Activated CD4-positive, alpha-beta T cell treated with anti-CD3 and anti-CD28 coated beads, Interleukin-2, amount 10 ng/mL, durations not matched to agents 7 days and 5 days (primary cell): ENCODE measurements around the gene CHAC1. TPM values are rescaled to one million over a fixed set of nuclear protein-coding genes. Genes with fewer than 3 reads are reported as not detected.
A peak's percentile ranks its signal among the peaks of the same experiment; 100 is the strongest.

ENCODE experiments used
- CTCF ChIA-PET: fragments of 350-600 bp; sonication (Branson Sonifier 250); formaldehyde crosslinking; loops from one replicate; lab custom pipeline; 2021; ENCODE audit warnings: antibody characterized with exemption; lab: Charles Lee
- POLR2A ChIA-PET: fragments of 350-600 bp; sonication (Branson Sonifier 250); formaldehyde crosslinking; loops from one replicate; lab custom pipeline; 2021; ENCODE audit warnings: antibody characterized with exemption; lab: Charles Lee
- DNase-seq: peaks from one replicate; pipeline ENCODE4 v3.0.0-alpha.2; 2020
- H3K27ac Mint-ChIP-seq: one replicate; pipeline ENCODE4 v1.8.0; 2021; ENCODE audit warnings: mild to moderate bottlenecking, moderate library complexity, mixed read lengths
- H3K27me3 Mint-ChIP-seq: one replicate; pipeline ENCODE4 v1.8.0; 2021; ENCODE audit warnings: mixed read lengths
- H3K36me3 Mint-ChIP-seq: one replicate; pipeline ENCODE4 v1.8.0; 2021; ENCODE audit warnings: low read depth, mixed read lengths
- H3K4me1 Mint-ChIP-seq: one replicate; pipeline ENCODE4 v1.8.0; 2021; ENCODE audit warnings: mixed read lengths
- H3K4me3 Mint-ChIP-seq: one replicate; pipeline ENCODE4 v1.8.0; 2021; ENCODE audit warnings: mild to moderate bottlenecking, moderate library complexity, mixed read lengths
- H3K9me3 Mint-ChIP-seq: one replicate; pipeline ENCODE4 v1.8.0; 2021; ENCODE audit warnings: mixed read lengths
- total RNA-seq, 2 experiments: library from RNA; stranded (reverse); gene quantifications; one replicate each; pipeline ENCODE4 v1.2.3, GENCODE V29; 2021

The CHAC1 gene
- total RNA-seq, 2 experiments from 2014 or later, result 4.7 to 6.7 TPM

DNA sequence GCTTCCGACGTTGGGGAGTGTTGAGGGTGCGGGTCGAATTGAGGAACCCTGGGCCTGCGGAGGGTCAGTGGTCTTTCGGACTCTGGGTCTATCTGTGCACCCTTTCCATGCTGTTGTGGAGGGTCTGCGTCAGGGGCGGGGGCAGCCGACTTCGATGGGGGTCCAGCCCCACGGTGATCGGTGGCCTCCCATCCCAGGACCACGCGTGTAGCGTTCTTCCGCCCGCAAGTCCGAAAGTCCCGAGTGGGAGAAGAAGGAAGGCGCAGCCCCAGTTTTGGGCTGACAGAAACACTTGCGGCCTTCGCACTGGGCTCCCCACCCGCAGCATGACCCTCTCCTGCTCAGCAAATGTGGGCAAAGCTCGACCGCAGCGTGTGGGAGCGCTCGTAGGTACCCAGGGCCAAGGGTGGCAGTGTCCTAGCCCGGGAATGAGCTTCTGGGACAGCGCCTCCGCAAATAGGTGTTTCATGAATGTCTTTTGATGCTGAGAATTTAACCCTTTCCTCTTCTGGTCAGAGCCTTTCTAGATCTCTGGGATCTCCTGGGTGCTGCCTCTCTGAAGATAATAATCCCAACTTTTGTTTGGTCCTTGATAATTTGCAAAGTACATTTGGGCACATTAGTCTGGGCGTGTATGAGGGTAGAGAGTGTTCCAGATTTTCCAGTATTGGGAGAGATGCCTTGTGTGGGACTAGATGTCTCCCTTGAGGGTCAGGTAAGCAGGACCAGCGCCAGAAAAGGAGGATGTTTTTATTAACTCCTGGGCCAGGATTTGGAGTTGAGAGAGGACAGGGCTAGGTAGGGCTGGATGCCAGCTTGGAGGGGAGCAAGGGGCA is 26.4 kb upstream of the CHAC1 start:
- H3K27me3 Mint-ChIP-seq, result peaks cover 78% of the 10 kb centered on the region
- ChIA-PET POLR2A (no interaction called here), CTCF (interaction anchor here (3.5 to 3.9 kb wide), 2 partner anchors 15 to 22 kb away, joined by 12 to 22 read pairs; no protein-coding TSS in a partner anchor)
- H3K4me1 Mint-ChIP-seq, result peaks cover 43% of the 10 kb centered on the region
- H3K36me3 Mint-ChIP-seq, result no peaks in the 10 kb centered on the region
- peak overlapping the region; percentile 4 for H3K4me3 Mint-ChIP-seq
- H3K27ac Mint-ChIP-seq, result no peak overlapping the region
- no peaks in the 10 kb centered on the region for H3K9me3 Mint-ChIP-seq
- no peak for DNase-seq

DNA sequence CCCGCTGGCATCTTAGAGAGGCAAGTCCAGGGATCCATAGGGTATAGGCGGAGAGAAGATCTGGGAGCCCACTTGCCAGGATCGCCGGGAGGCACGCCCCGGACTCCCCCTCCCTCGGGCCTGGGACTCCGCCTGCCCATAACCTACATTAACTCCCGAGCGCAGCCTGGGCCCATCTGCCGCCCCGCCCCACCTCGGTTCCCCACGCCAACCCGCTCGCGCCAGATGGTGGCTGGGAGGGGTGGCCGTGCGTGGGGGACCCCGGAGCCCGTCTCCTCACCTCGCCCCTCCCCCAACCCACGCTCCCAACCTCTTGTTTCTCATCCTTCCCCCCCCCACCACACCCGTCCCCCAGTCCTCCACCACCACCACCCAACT is 25.8 kb upstream of the CHAC1 start:
- POLR2A ChIA-PET, result no interaction called here
- H3K27me3 Mint-ChIP-seq, result peaks cover 82% of the 10 kb centered on the region
- H3K4me1 Mint-ChIP-seq, result peaks cover 45% of the 10 kb centered on the region
- no peaks in the 10 kb centered on the region for H3K36me3 Mint-ChIP-seq
- no peak overlapping the region for H3K27ac Mint-ChIP-seq
- no peak overlapping the region for H3K4me3 Mint-ChIP-seq
- H3K9me3 Mint-ChIP-seq, result no peaks in the 10 kb centered on the region
- CTCF ChIA-PET, result interaction anchor here (0.6 to 3.9 kb wide), 3 partner anchors 22 to 34 kb away, joined by 3 to 22 read pairs (median 3); partner anchors contain the start of gene CHAC1
- DNase-seq, result no peak

DNA sequence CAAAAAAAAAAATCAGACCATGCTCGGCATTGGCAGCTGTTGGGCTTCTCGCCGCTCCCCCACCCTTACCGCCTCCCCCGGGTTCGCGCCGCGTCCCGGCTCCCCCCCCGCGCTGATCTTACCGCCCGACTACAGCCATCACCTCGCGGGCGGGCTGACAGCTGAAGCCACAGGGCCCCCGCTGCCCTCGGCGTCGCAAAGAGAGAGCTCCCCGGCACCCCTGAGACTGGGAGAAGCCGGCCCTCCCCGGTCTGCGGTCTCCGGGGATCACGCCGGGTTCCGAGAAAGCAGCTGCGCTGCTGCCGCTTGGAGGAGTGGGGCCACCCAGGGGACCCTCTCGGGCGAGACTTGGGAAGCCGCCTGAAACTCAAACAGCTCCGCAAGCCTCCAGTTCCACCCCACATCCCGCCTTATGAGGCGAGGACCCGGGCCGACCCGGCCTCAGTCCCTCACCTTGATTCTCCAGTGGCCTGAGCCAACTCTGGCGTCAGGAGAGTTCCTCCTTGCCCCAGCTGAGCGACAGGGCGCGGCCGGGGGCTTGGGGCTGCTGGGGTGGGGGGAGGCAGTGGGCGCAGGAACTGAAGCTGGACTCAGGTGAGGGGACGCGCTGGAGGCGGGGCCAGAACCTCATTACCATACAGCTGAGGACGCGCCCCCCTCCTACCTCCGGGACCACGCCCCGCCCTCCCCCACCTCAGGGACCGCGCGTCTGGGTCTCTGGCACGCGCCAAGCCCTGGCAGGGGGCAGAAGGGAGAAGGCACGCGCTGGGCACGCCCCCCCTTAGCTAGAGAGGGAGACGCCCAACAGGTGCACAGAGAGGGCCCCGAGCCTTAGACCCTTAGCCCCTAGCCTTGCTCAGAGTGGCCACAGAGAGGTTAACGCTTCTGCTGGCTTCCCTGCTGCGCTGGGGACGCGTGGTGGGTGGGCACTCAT is 25.1 kb upstream of the CHAC1 start:
- CTCF ChIA-PET, result interaction anchor here (0.6 to 3.9 kb wide), 5 partner anchors 13 to 34 kb away, joined by 3 to 22 read pairs (median 3); partner anchors contain the start of gene CHAC1

DNA sequence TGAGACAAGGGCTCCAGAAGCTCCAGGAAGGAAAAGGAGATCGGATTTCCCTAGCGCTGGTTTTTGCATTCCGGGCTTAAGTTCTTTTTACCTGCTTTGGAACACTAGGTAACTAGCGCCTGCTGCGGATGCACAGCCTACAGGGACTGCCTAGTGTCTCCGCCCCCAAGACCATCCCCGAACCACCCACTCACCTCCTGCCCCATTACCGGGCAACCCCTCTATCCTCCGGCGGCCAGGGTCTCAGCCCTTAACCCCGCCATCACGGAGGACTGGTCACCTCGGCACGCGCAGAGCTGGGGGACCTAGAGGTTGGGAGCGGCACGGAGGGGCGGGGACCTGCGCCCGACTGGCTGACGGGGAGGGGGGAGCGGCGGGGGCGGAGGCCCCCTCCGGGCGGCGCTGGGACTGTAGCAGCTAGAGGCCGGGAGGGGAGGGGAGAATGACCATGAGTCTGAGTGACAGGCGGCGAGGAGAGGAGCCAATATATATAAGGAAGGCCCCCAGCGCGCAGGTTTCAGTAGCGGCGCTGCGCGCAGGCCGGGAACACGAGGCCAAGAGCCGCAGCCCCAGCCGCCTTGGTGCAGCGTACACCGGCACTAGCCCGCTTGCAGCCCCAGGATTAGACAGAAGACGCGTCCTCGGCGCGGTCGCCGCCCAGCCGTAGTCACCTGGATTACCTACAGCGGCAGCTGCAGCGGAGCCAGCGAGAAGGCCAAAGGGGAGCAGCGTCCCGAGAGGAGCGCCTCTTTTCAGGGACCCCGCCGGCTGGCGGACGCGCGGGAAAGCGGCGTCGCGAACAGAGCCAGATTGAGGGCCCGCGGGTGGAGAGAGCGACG is 24.2 kb upstream of the CHAC1 start, which contains the start of gene DLL4:
DLL4 (plus strand) TSS at position 520 of the 839 bp plus-strand sequence. CDS start 329 bp downstream, outside the sequence.
- peak within 1 kb of the TSS; percentile 60 for H3K4me3 Mint-ChIP-seq
- CTCF ChIA-PET, result interaction anchor here (1.1 to 4.0 kb wide), 7 partner anchors 12 to 59 kb away, joined by 3 to 33 read pairs (median 9); partner anchors contain the start of gene VPS18

More for the DNA sequence above, 25.1 kb upstream of the CHAC1 start:
- peaks cover 81% of the 10 kb centered on the region for H3K27me3 Mint-ChIP-seq
- peaks cover 45% of the 10 kb centered on the region for H3K4me1 Mint-ChIP-seq
- no peak overlapping the region for H3K27ac Mint-ChIP-seq
- POLR2A ChIA-PET, result no interaction called here
- H3K4me3 Mint-ChIP-seq, result peak overlapping the region; percentile 57
- H3K9me3 Mint-ChIP-seq, result no peaks in the 10 kb centered on the region
- no peak for DNase-seq
- no peaks in the 10 kb centered on the region for H3K36me3 Mint-ChIP-seq

DNA sequence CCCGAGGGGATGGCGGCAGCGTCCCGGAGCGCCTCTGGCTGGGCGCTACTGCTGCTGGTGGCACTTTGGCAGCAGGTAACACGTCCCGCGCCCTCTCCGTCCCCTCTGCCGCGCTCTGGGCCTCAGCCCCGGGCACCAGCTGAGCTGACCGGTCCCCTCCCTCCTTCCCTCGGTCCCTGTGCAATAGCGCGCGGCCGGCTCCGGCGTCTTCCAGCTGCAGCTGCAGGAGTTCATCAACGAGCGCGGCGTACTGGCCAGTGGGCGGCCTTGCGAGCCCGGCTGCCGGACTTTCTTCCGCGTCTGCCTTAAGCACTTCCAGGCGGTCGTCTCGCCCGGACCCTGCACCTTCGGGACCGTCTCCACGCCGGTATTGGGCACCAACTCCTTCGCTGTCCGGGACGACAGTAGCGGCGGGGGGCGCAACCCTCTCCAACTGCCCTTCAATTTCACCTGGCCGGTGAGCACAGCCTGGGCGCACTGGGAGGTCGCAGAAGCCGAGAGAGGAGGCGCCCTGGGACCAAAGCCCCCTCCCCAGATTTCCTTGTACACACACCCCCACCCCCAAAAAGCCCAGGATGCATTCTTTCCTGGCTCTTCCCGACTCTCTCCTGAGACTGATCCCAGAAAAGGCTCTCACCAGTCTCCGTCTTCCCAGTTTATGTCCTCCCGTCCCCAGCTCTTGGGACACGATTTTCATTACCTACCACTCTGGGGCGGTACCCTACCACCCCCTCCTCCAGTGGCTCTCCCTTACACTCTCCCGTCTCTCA is 23.4 kb upstream of the CHAC1 start:
- ChIA-PET CTCF (interaction anchor here (0.5 to 4.0 kb wide), 15 partner anchors 9 to 324 kb away, joined by 3 to 33 read pairs (median 5); partner anchors contain the start of genes CHAC1 and VPS18), POLR2A (no interaction called here)
- Mint-ChIP-seq H3K9me3 (no peaks in the 10 kb centered on the region), H3K4me3 (peak overlapping the region; percentile 60), H3K27ac (no peak overlapping the region), H3K4me1 (peaks cover 46% of the 10 kb centered on the region), H3K27me3 (peaks cover 75% of the 10 kb centered on the region), H3K36me3 (no peaks in the 10 kb centered on the region)
- no peak for DNase-seq

More for the DNA sequence above, 24.2 kb upstream of the CHAC1 start, which contains the start of gene DLL4:
- Mint-ChIP-seq H3K27ac (no peak within 1 kb of the TSS), H3K9me3 (no peaks in the 10 kb centered on the region), H3K4me1 (peaks cover 46% of the 10 kb centered on the region), H3K36me3 (no peaks in the 10 kb centered on the region), H3K27me3 (peaks cover 82% of the 10 kb centered on the region)
- POLR2A ChIA-PET, result no interaction called here
- peak; percentile 51 for DNase-seq

DNA sequence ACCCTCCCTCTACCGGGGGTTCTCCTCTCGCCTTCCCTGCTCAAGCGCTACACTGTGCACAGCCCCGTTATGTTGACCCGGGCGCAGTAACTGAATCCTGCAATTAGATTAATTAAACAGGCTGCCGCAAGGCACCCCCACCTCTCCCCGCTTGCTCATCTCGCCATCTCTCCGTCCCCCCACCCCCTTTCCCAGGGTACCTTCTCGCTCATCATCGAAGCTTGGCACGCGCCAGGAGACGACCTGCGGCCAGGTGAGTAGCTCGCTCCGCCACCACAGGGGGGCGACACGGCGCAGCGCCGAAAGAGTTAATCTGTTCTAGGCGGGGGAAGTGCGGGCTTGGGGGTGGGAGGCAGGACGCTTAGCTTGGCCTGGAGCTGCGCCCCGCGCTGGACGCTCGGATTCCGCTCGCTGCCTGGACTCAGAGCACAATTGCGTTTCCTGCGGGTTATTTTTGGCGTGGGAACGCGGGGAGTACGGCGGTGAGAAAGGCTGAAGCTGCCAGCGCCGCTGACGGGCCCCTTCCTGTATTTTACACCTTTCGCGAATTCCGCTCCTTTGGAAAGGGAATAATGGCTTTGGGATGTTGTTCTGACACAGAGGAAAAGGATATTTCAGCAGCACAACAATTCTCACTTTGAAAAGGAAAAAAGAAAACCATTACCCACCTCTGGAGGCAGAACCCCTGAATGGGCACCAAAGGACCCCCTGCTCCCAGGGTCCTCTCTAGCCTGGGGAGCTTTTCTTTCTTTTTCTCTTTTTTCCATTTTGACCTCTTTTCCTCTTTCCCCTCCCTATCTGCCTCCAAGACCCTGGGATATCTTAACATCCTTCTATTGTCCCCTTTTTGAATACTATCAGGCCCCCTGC is 22.6 kb upstream of the CHAC1 start:
- Mint-ChIP-seq H3K9me3 (no peaks in the 10 kb centered on the region), H3K27ac (no peak overlapping the region), H3K4me3 (peak overlapping the region; percentile 60), H3K27me3 (peaks cover 67% of the 10 kb centered on the region), H3K4me1 (peaks cover 44% of the 10 kb centered on the region), H3K36me3 (no peaks in the 10 kb centered on the region)
- CTCF ChIA-PET, result interaction anchor here (0.5 to 4.0 kb wide), 19 partner anchors 8 to 467 kb away, joined by 3 to 33 read pairs (median 4); partner anchors contain the start of genes CHAC1 and VPS18
- POLR2A ChIA-PET, result no interaction called here
- peak; percentile 54 for DNase-seq

DNA sequence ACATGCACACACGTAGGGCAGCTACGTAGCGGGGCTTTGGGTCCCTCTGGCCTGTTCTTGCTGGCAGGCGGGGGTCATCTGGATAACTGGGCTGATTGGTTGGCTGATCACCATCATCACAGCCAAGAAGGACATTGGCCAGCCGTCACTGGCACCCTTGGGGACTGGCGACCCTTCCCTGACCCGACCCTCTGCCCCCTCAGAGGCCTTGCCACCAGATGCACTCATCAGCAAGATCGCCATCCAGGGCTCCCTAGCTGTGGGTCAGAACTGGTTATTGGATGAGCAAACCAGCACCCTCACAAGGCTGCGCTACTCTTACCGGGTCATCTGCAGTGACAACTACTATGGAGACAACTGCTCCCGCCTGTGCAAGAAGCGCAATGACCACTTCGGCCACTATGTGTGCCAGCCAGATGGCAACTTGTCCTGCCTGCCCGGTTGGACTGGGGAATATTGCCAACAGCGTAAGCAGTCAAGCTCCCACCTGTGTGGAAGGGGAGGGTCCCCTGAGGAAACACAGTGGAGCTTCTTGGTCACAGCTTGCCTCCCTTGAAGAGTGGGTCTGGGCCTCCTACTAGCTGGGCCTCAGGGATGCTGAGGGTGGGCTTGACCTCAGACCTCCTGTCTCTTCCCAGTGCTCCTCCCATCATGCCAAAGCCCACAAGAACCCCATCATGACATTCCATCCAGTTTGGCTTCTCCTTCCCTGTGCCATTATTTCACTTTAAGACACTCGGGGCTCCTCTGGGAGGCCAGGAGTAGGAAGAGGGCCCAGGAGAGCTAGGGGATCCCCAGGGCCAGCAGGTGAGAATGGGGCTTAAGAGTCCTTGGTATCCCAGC is 21.8 kb upstream of the CHAC1 start:
- CTCF ChIA-PET, result interaction anchor here (0.5 to 4.0 kb wide), 14 partner anchors 7 to 466 kb away, joined by 3 to 33 read pairs (median 4); partner anchors contain the start of genes CHAC1 and VPS18
- POLR2A ChIA-PET, result no interaction called here
- H3K36me3 Mint-ChIP-seq, result no peaks in the 10 kb centered on the region
- H3K27me3 Mint-ChIP-seq, result peaks cover 59% of the 10 kb centered on the region
- no peak overlapping the region for H3K4me3 Mint-ChIP-seq
- no peaks in the 10 kb centered on the region for H3K9me3 Mint-ChIP-seq
- DNase-seq, result no peak
- no peak overlapping the region for H3K27ac Mint-ChIP-seq
- H3K4me1 Mint-ChIP-seq, result peaks cover 40% of the 10 kb centered on the region

DNA sequence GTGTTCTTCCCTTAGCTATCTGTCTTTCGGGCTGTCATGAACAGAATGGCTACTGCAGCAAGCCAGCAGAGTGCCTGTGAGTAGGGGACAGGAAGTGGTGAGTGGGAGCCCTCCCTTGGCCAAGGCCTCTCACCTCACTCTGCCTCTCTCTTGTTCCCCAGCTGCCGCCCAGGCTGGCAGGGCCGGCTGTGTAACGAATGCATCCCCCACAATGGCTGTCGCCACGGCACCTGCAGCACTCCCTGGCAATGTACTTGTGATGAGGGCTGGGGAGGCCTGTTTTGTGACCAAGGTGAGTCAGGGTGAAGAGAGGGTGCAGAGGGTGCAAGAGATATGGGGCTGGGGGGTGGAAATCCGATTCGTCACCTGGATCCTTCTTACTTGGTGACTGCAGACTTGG is 21.1 kb upstream of the CHAC1 start:
- ChIA-PET POLR2A (no interaction called here), CTCF (interaction anchor here (0.5 to 4.0 kb wide), 4 partner anchors 10 to 176 kb away, joined by 3 to 33 read pairs (median 8); partner anchors contain the start of gene CHAC1)
- no peak for DNase-seq
- Mint-ChIP-seq H3K4me3 (no peak overlapping the region), H3K4me1 (peaks cover 35% of the 10 kb centered on the region), H3K36me3 (no peaks in the 10 kb centered on the region), H3K27me3 (peaks cover 53% of the 10 kb centered on the region), H3K27ac (no peak overlapping the region), H3K9me3 (no peaks in the 10 kb centered on the region)

DNA sequence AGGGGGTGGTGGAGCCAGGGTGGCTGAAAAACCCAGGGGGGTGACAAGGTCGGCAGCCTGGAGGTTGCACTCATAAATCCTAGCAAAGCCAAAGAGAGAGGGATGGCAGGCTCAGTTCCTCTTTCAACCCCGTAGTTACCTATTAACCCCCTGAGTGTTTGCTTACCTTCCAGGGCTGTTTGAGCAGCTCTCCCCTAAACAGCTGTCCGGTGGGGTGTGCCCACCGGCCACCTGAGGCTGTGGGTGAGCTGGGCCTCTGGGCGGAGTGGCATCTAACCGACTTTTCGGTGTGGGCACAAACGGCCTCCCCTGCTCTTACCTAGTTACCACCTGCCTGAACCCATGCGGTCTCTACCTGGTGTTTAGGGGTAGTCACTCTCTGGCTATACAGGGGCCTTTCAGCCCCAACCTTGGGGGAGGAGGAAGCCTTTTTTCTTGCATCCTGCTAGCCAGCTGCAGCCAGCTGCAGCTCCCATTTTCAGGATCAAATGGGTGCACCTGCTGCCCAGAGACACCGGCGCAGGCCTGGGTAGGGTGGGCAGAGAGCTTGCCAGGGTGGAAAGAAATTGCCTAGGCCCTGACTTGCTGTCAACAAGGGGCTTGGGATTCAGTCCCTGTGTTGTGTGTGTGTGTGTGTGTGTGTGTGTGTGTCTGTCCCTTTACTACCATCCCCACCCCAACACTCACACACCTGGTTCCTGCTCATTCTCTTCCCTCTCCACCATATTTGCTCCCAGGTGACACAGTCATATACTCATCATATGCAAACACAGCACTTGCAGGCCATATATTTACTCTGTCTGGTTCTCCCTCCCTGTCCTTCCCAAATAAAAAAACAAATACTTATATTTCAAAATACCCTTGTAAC is 20.4 kb upstream of the CHAC1 start:
- H3K9me3 Mint-ChIP-seq, result no peaks in the 10 kb centered on the region
- POLR2A ChIA-PET, result no interaction called here
- CTCF ChIA-PET, result interaction anchor here (0.9 to 4.0 kb wide), 3 partner anchors 9 to 21 kb away, joined by 3 to 33 read pairs (median 13); partner anchors contain the start of gene CHAC1
- peaks cover 48% of the 10 kb centered on the region for H3K27me3 Mint-ChIP-seq
- H3K36me3 Mint-ChIP-seq, result no peaks in the 10 kb centered on the region
- no peak overlapping the region for H3K27ac Mint-ChIP-seq
- no peak for DNase-seq
- H3K4me1 Mint-ChIP-seq, result peaks cover 32% of the 10 kb centered on the region
- H3K4me3 Mint-ChIP-seq, result no peak overlapping the region
